GM23338 (cell line): ENCODE data around the gene KNG1. TPM values are rescaled to one million over a fixed set of nuclear protein-coding genes. Genes with fewer than 3 reads are reported as not detected.
A peak's percentile ranks its signal among the peaks of the same experiment; 100 is the strongest.

Experiments used
- ATAC-seq: fragments of 200-7000 bp; cut with Tn5 transposase; 3 replicates; pipeline ENCODE4 v1.9.1; 2020
- DNase-seq: peaks from one replicate; pipeline ENCODE4 v3.0.0-alpha.2; 2015; ENCODE audit warnings: low spot score
- H2AFZ ChIP-seq: fragments of 200-600 bp; sonication (generic); 2 replicates; pipeline ENCODE4 v1.8.0; 2016; ENCODE audit warnings: antibody characterized with exemption, mild to moderate bottlenecking, moderate library complexity
- H3F3A ChIP-seq: fragments of 200-600 bp; sonication (generic); replicated peaks from 2 replicates; pipeline ENCODE4 v1.8.0; 2017; ENCODE audit warnings: antibody characterized with exemption, mixed run types, low read depth
- H3K27ac ChIP-seq: fragments of 200-600 bp; sonication (generic); 2 replicates; pipeline ENCODE4 v1.6.1; 2016; ENCODE audit warnings: low read depth
- H3K27me3 ChIP-seq: fragments of 200-600 bp; sonication (generic); 2 replicates; pipeline ENCODE4 v1.8.0; 2016; ENCODE audit warnings: mild to moderate bottlenecking, mixed run types, moderate library complexity; ENCODE audit not compliant: insufficient read depth
- H3K36me3 ChIP-seq: fragments of 200-600 bp; sonication (generic); 2 replicates; pipeline ENCODE4 v1.8.0; 2016; ENCODE audit warnings: mild to moderate bottlenecking; ENCODE audit not compliant: insufficient read depth
- H3K4me1 ChIP-seq: fragments of 200-600 bp; sonication (generic); 2 replicates; pipeline ENCODE4 v1.8.0; 2016; ENCODE audit warnings: mild to moderate bottlenecking, moderate library complexity; ENCODE audit not compliant: insufficient read depth
- H3K4me2 ChIP-seq: fragments of 200-600 bp; sonication (generic); 2 replicates; pipeline ENCODE4 v1.7.1; 2017; ENCODE audit warnings: mixed run types
- H3K4me3 ChIP-seq: fragments of 200-600 bp; sonication (generic); 2 replicates; pipeline ENCODE4 v1.6.1; 2016; ENCODE audit warnings: mixed run types
- H3K79me2 ChIP-seq: fragments of 200-600 bp; sonication (generic); replicated peaks from 2 replicates; pipeline ENCODE4 v1.8.0; 2017; ENCODE audit warnings: mild to moderate bottlenecking; ENCODE audit not compliant: insufficient read depth
- H3K9me2 ChIP-seq: fragments of 200-600 bp; sonication (generic); 2 replicates; pipeline ENCODE4 v1.8.0; 2017; ENCODE audit not compliant: insufficient read depth
- H4K20me1 ChIP-seq: fragments of 200-600 bp; sonication (generic); replicated peaks from 2 replicates; pipeline ENCODE4 v1.8.0; 2017; ENCODE audit warnings: mild to moderate bottlenecking; ENCODE audit not compliant: insufficient read depth
- H3K27ac Mint-ChIP-seq: 2 replicates; pipeline ENCODE4 v1.8.0; 2020; ENCODE audit warnings: inconsistent platforms, mild to moderate bottlenecking, moderate library complexity, mixed read lengths
- H3K27me3 Mint-ChIP-seq: 3 replicates; pipeline ENCODE4 v1.8.0; 2022; ENCODE audit warnings: low read depth, mild to moderate bottlenecking, moderate library complexity, mixed read lengths, inconsistent platforms; ENCODE audit not compliant: insufficient read depth, poor library complexity
- H3K36me3 Mint-ChIP-seq: 3 replicates; pipeline ENCODE4 v1.8.0; 2021; ENCODE audit warnings: low read depth, mild to moderate bottlenecking, inconsistent platforms, moderate library complexity, mixed read lengths
- H3K4me1 Mint-ChIP-seq: 3 replicates; pipeline ENCODE4 v1.8.0; 2020; ENCODE audit warnings: mild to moderate bottlenecking, inconsistent platforms, mixed read lengths
- H3K4me3 Mint-ChIP-seq: 3 replicates; pipeline ENCODE4 v1.8.0; 2021; ENCODE audit warnings: moderate library complexity, mild to moderate bottlenecking, inconsistent platforms, mixed read lengths
- H3K9me3 Mint-ChIP-seq: 3 replicates; pipeline ENCODE4 v1.8.0; 2020; ENCODE audit warnings: moderate library complexity, mild to moderate bottlenecking, inconsistent platforms, mixed read lengths
- CREB1 ChIP-seq: fragments of 250-450 bp; sonication (Bioruptor Pico); IDR thresholded peaks from 2 replicates; pipeline ENCODE4 v1.5.0; 2020; ENCODE audit warnings: low read depth, mild to moderate bottlenecking, moderate library complexity
- EZH2 ChIP-seq: fragments of 200-600 bp; sonication (generic); IDR thresholded peaks from one replicate; pipeline ENCODE4 v1.8.0; 2017; ENCODE audit warnings: antibody characterized with exemption, mild to moderate bottlenecking, low read depth; ENCODE audit not compliant: unreplicated experiment
- JUNB ChIP-seq: IDR thresholded peaks from one replicate; pipeline ENCODE4 v1.6.1; 2016; ENCODE audit warnings: antibody characterized with exemption; ENCODE audit not compliant: unreplicated experiment
- POLR2AphosphoS5 ChIP-seq: IDR thresholded peaks from 2 replicates; pipeline ENCODE4 v1.6.1; 2016; ENCODE audit warnings: antibody characterized with exemption, low read depth
- REST ChIP-seq: IDR thresholded peaks from one replicate; pipeline ENCODE4 v1.6.1; 2018; ENCODE audit warnings: antibody characterized with exemption; ENCODE audit not compliant: unreplicated experiment
- ZNF331 ChIP-seq: fragments of 250-450 bp; sonication (Bioruptor Pico); IDR thresholded peaks from 2 replicates; pipeline ENCODE4 v1.5.0; 2020; ENCODE audit warnings: low read depth, mild to moderate bottlenecking, moderate library complexity
- polyA plus RNA-seq: library from polyadenylated mRNA; unstranded; fragments of >200 nt; fragmentation: Nextera tagmentation; extraction: Ambion mirVana; gene quantifications from 2 replicates; pipeline ENCODE4 v1.2.1, GENCODE V29; 2016
- total RNA-seq: library from RNA; depleted of rRNA; stranded (reverse); fragments of >200 nt; shearing (Covaris generic); gene quantifications from 2 replicates; pipeline ENCODE4 v1.2.3, GENCODE V29; 2014
- TF ChIP-seq, protein P1 (sequence below): IDR thresholded peaks from 2 replicates; pipeline ENCODE4 v1.6.1; 2016; ENCODE audit warnings: antibody characterized with exemption
- TF ChIP-seq, protein P2 (sequence below), 2 experiments: fragments of 200-600 bp in 1 of 2; sonication (generic) in 1 of 2; conservative IDR thresholded peaks; 2 replicates each; pipeline versions ENCODE4 v1.5.1 to v1.6.1; 2016 to 2017; ENCODE audit warnings: antibody characterized with exemption in 2 of 2, low read depth in 2 of 2, mild to moderate bottlenecking in 2 of 2, moderate library complexity in 1 of 2

The KNG1 gene
- total and polyA plus RNA-seq, 2 experiments from 2014 or later: 0.49 TPM; not detected in 1

GRCh38 chr3:186751480-186751879, 34.3 kb downstream of the KNG1 start:
- peaks cover 9% of the 10 kb centered on the region; the same call in 1 of the 3 replicates for H3K4me1 Mint-ChIP-seq
- H3K27me3 ChIP-seq: no peaks in the 10 kb centered on the region
- H3K27me3 Mint-ChIP-seq: peaks cover 3% of the 10 kb centered on the region
- peak overlapping the region; percentile 88 for H2AFZ ChIP-seq
- H3K27ac Mint-ChIP-seq: no peak overlapping the region
- 0 out of 2 replicates have a peak, but pooled peaks cover under 1% of the 10 kb centered on the region for H3K9me2 ChIP-seq
- no peaks in the 10 kb centered on the region for H3F3A ChIP-seq
- DNase-seq: peak; percentile 26
- 0 out of 2 replicates have a peak overlapping the region, but pooled peaks have one; percentile 17 for H3K27ac ChIP-seq
- H3K4me2 ChIP-seq: no peak overlapping the region
- no peak overlapping the region for H3K4me3 ChIP-seq
- ATAC-seq: no peak
- H3K4me1 ChIP-seq: no peaks in the 10 kb centered on the region
- no peaks in the 10 kb centered on the region for H3K36me3 ChIP-seq
- no peak overlapping the region for H3K4me3 Mint-ChIP-seq
- no peaks in the 10 kb centered on the region for H3K9me3 Mint-ChIP-seq
- no peaks in the 10 kb centered on the region for H3K36me3 Mint-ChIP-seq
- TF ChIP-seq, protein P1, sequence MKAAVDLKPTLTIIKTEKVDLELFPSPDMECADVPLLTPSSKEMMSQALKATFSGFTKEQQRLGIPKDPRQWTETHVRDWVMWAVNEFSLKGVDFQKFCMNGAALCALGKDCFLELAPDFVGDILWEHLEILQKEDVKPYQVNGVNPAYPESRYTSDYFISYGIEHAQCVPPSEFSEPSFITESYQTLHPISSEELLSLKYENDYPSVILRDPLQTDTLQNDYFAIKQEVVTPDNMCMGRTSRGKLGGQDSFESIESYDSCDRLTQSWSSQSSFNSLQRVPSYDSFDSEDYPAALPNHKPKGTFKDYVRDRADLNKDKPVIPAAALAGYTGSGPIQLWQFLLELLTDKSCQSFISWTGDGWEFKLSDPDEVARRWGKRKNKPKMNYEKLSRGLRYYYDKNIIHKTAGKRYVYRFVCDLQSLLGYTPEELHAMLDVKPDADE: no peak
- H4K20me1 ChIP-seq: no peaks in the 10 kb centered on the region
- no peaks in the 10 kb centered on the region for H3K79me2 ChIP-seq

DNA sequence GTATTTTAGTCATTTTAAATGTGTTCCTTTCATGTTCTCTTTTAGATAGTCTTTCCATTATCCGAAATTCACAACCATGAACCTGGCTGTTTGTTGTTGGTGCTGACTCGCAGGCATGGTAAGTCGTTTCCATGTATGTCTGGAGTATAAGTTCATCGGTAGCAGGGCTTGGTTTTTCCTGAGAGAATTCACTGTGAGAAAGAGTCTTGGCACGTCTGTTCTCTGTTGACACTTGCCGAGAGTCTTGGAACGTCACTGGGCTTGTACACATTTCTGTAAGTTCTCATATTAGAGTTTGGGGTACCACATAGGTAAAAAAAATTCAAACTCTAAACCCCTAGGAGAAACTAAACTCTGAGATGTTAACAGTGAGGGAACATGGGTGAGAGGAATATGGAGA, 36.8 kb downstream of the KNG1 start:
- no peak overlapping the region for H3K4me2 ChIP-seq
- H3K4me1 ChIP-seq: 0 out of 2 replicates have a peak, but pooled peaks cover 6% of the 10 kb centered on the region
- Mint-ChIP-seq H3K4me1 (peaks cover 13% of the 10 kb centered on the region; the same call in 2 of the 3 replicates), H3K9me3 (no peaks in the 10 kb centered on the region), H3K27ac (no peak overlapping the region), H3K36me3 (no peaks in the 10 kb centered on the region), H3K27me3 (peaks cover 3% of the 10 kb centered on the region), H3K4me3 (no peak overlapping the region)
- no peaks in the 10 kb centered on the region for H3F3A ChIP-seq
- 0 out of 2 replicates have a peak, but pooled peaks cover 3% of the 10 kb centered on the region for H3K9me2 ChIP-seq
- H2AFZ ChIP-seq: no peak overlapping the region
- no peaks in the 10 kb centered on the region for H3K27me3 ChIP-seq
- H3K4me3 ChIP-seq: no peak overlapping the region
- no peaks in the 10 kb centered on the region for H4K20me1 ChIP-seq
- no peaks in the 10 kb centered on the region for H3K79me2 ChIP-seq
- H3K36me3 ChIP-seq: no peaks in the 10 kb centered on the region
- ATAC-seq (no peak), DNase-seq (no peak)
- H3K27ac ChIP-seq: no peak overlapping the region
- TF ChIP-seq CREB1 (CRISPR knock-in tag): no peak
- TF ChIP-seq EZH2: no peak
- TF ChIP-seq JUNB: no peak
- TF ChIP-seq, protein P1: no peak
- TF ChIP-seq POLR2AphosphoS5: no peak
- TF ChIP-seq, protein P2, sequence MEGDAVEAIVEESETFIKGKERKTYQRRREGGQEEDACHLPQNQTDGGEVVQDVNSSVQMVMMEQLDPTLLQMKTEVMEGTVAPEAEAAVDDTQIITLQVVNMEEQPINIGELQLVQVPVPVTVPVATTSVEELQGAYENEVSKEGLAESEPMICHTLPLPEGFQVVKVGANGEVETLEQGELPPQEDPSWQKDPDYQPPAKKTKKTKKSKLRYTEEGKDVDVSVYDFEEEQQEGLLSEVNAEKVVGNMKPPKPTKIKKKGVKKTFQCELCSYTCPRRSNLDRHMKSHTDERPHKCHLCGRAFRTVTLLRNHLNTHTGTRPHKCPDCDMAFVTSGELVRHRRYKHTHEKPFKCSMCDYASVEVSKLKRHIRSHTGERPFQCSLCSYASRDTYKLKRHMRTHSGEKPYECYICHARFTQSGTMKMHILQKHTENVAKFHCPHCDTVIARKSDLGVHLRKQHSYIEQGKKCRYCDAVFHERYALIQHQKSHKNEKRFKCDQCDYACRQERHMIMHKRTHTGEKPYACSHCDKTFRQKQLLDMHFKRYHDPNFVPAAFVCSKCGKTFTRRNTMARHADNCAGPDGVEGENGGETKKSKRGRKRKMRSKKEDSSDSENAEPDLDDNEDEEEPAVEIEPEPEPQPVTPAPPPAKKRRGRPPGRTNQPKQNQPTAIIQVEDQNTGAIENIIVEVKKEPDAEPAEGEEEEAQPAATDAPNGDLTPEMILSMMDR (conservative IDR thresholded peaks at IDR 0.05; ENCODE audit: low read depth in 2 of 2): no peak
- TF ChIP-seq REST: no peak
- TF ChIP-seq ZNF331 (CRISPR knock-in tag): no peak
